Measurements from ENCODE around the gene VAV1.
"Not testable (repeated sequence)": the region's sequence is repeated elsewhere in the genome, so short reads cannot be mapped to it uniquely, and the experiment has no call there.

Gene VAV1

GRCh38 chr19:6820237-6820636 lies 47.7 kb downstream of the VAV1 start:
- Histone ChIP-seq H3K4me3 (ENCODE audit: extremely low read depth, insufficient read depth, low read length, poor library complexity, severe bottlenecking) (no peak overlapping the region), H3K36me3 (ENCODE audit: control insufficient read depth, insufficient read depth, low read length) (no peaks in the 10 kb centered on the region), H3K9me3 (ENCODE audit: control insufficient read depth, low read length) (peaks cover 41% of the 10 kb centered on the region), H3K4me1 (ENCODE audit: control insufficient read depth, insufficient read depth, low read length, poor library complexity, severe bottlenecking) (no peaks in the 10 kb centered on the region), H3K27ac (ENCODE audit: low read depth, low read length, severe bottlenecking) (no peak overlapping the region)
- 76 to 97% methylated on average over 3 of the region's 4 CpGs for WGBS, 2 experiments (ENCODE audit: insufficient coverage in 2 of 2)

DNA sequence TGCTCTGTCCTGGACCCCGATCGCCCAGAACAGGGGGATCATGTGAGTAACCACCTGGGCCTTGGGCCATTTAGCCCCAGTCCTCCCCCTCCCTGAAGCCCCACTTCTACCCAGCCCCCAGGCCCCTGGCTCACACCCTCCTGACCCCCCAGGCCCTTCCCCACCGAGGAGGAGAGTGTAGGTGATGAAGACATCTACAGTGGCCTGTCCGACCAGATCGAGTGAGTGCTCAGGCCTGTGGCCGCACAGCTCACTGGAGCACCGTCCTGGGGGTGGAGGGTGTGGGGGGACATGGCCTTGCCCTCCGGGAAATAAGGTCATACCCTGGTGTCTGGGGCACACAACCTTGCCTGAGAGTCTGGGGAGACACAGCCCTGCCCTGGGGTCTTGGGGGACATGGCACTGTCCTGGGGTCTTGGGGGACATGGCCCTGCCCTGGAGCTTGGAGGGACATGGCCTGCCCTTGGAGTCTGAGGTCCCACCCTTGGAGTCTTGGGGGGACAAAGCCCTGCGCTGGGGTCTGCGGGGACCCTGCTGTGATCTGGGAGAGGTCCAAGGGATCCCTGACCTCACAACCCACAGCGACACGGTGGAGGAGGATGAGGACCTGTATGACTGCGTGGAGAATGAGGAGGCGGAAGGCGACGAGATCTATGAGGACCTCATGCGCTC lies 49.3 kb downstream of the VAV1 start:
- no peak overlapping the region for H3K4me3 ChIP-seq (ENCODE audit: extremely low read depth, insufficient read depth, low read length, poor library complexity, severe bottlenecking)
- peaks cover 45% of the 10 kb centered on the region for H3K9me3 ChIP-seq (ENCODE audit: control insufficient read depth, low read length)
- H3K36me3 ChIP-seq (ENCODE audit: control insufficient read depth, insufficient read depth, low read length) = no peaks in the 10 kb centered on the region
- no peaks in the 10 kb centered on the region for H3K4me1 ChIP-seq (ENCODE audit: control insufficient read depth, insufficient read depth, low read length, poor library complexity, severe bottlenecking)
- WGBS, 2 experiments (ENCODE audit: insufficient coverage in 2 of 2) = 88 to 90% methylated on average over 13 of the region's 17 CpGs
- H3K27ac ChIP-seq (ENCODE audit: low read depth, low read length, severe bottlenecking) = no peak overlapping the region

DNA sequence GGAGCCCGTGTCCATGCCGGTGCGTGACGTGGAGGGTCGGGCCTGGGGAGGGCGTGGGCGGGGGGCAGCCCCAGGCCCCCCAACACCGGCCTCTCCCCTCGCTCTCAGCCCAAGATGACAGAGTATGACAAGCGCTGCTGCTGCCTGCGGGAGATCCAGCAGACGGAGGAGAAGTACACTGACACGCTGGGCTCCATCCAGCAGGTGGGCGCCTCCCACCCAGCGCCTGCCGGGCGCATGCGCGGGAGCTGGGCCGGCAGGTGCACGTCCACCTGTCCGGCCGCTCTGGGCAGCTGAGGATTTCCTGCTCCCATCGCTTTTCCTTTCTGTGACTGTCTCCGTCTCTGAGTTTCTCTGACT lies 49.8 kb downstream of the VAV1 start:
- Histone ChIP-seq H3K36me3 (ENCODE audit: control insufficient read depth, insufficient read depth, low read length) (no peaks in the 10 kb centered on the region), H3K27ac (ENCODE audit: low read depth, low read length, severe bottlenecking) (no peak overlapping the region), H3K4me3 (ENCODE audit: extremely low read depth, insufficient read depth, low read length, poor library complexity, severe bottlenecking) (no peak overlapping the region), H3K9me3 (ENCODE audit: control insufficient read depth, low read length) (peaks cover 50% of the 10 kb centered on the region), H3K4me1 (ENCODE audit: control insufficient read depth, insufficient read depth, low read length, poor library complexity, severe bottlenecking) (no peaks in the 10 kb centered on the region)
- 88 to 94% methylated on average over 15 to 18 of the region's 25 CpGs for WGBS, 2 experiments (ENCODE audit: insufficient coverage in 2 of 2)

- Histone ChIP-seq H3K4me3 (ENCODE audit: extremely low read depth, insufficient read depth, low read length, poor library complexity, severe bottlenecking) (no peak overlapping the region), H3K27ac (ENCODE audit: low read depth, low read length, severe bottlenecking) (no peak overlapping the region), H3K4me1 (ENCODE audit: control insufficient read depth, insufficient read depth, low read length, poor library complexity, severe bottlenecking) (no peaks in the 10 kb centered on the region), H3K9me3 (ENCODE audit: control insufficient read depth, low read length) (peaks cover 65% of the 10 kb centered on the region), H3K36me3 (ENCODE audit: control insufficient read depth, insufficient read depth, low read length) (no peaks in the 10 kb centered on the region)
- WGBS, 2 experiments (ENCODE audit: insufficient coverage in 2 of 2) = 76 to 88% methylated on average over 5 to 12 of the region's 12 CpGs
These were observed 52.7 kb downstream of the VAV1 start for GRCh38 chr19:6825076-6825774.

GRCh38 chr19:6826281-6826920 lies 53.9 kb downstream of the VAV1 start:
- H3K36me3 ChIP-seq (ENCODE audit: control insufficient read depth, insufficient read depth, low read length) = no peaks in the 10 kb centered on the region
- no peak overlapping the region for H3K27ac ChIP-seq (ENCODE audit: low read depth, low read length, severe bottlenecking)
- H3K4me3 ChIP-seq (ENCODE audit: extremely low read depth, insufficient read depth, low read length, poor library complexity, severe bottlenecking) = no peak overlapping the region
- no peaks in the 10 kb centered on the region for H3K4me1 ChIP-seq (ENCODE audit: control insufficient read depth, insufficient read depth, low read length, poor library complexity, severe bottlenecking)
- H3K9me3 ChIP-seq (ENCODE audit: control insufficient read depth, low read length) = peaks cover 58% of the 10 kb centered on the region
- WGBS, 2 experiments (ENCODE audit: insufficient coverage in 2 of 2) = 91 to 96% methylated on average over 5 to 10 of the region's 15 CpGs

- H3K27ac ChIP-seq (ENCODE audit: low read depth, low read length, severe bottlenecking) = no peak overlapping the region
- no peaks in the 10 kb centered on the region for H3K4me1 ChIP-seq (ENCODE audit: control insufficient read depth, insufficient read depth, low read length, poor library complexity, severe bottlenecking)
- no peak overlapping the region for H3K4me3 ChIP-seq (ENCODE audit: extremely low read depth, insufficient read depth, low read length, poor library complexity, severe bottlenecking)
- H3K9me3 ChIP-seq (ENCODE audit: control insufficient read depth, low read length) = peaks cover 48% of the 10 kb centered on the region
- no peaks in the 10 kb centered on the region for H3K36me3 ChIP-seq (ENCODE audit: control insufficient read depth, insufficient read depth, low read length)
- WGBS, 2 experiments (ENCODE audit: insufficient coverage in 2 of 2) = 69 to 75% methylated on average over 12 to 14 of the region's 14 CpGs
These were observed 55.8 kb downstream of the VAV1 start for GRCh38 chr19:6828306-6828697.

GRCh38 chr19:6828698-6829633 lies 56.5 kb downstream of the VAV1 start:
- H3K4me1 ChIP-seq (ENCODE audit: control insufficient read depth, insufficient read depth, low read length, poor library complexity, severe bottlenecking) = no peaks in the 10 kb centered on the region
- no peaks in the 10 kb centered on the region for H3K36me3 ChIP-seq (ENCODE audit: control insufficient read depth, insufficient read depth, low read length)
- H3K27ac ChIP-seq (ENCODE audit: low read depth, low read length, severe bottlenecking) = no peak overlapping the region
- H3K4me3 ChIP-seq (ENCODE audit: extremely low read depth, insufficient read depth, low read length, poor library complexity, severe bottlenecking) = no peak overlapping the region
- WGBS, 2 experiments (ENCODE audit: insufficient coverage in 2 of 2) = 81 to 86% methylated on average over 17 to 18 of the region's 18 CpGs
- H3K9me3 ChIP-seq (ENCODE audit: control insufficient read depth, low read length) = peaks cover 42% of the 10 kb centered on the region

DNA sequence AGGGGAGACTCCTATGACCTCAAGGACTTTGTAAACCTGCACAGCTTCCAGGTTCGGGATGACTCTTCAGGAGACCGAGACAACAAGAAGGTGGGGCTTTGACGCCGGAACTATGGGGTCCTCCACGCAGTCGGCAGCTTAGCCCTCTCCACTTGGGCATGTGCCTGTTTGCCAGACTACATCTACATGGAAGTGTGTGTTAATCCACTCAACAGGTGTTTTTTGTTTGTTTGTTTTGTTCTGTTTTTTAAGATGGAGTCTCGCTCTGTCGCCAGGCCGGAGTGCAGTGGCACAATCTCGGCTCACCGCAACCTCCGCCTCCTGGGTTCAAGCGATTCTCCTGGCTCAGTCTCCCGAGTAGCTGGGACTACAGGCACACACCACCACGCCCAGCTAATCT lies 57.3 kb downstream of the VAV1 start:
- H3K4me1 ChIP-seq (ENCODE audit: control insufficient read depth, insufficient read depth, low read length, poor library complexity, severe bottlenecking); H3K4me3 ChIP-seq (ENCODE audit: extremely low read depth, insufficient read depth, low read length, poor library complexity, severe bottlenecking); H3K36me3 ChIP-seq (ENCODE audit: control insufficient read depth, insufficient read depth, low read length); H3K27ac ChIP-seq (ENCODE audit: low read depth, low read length, severe bottlenecking): not testable (repeated sequence)
- 89 to 91% methylated on average over 14 to 15 of the region's 15 CpGs for WGBS, 2 experiments (ENCODE audit: insufficient coverage in 2 of 2)
- peaks cover 37% of the 10 kb centered on the region for H3K9me3 ChIP-seq (ENCODE audit: control insufficient read depth, low read length)

GRCh38 chr19:6831084-6831483 lies 58.6 kb downstream of the VAV1 start:
- WGBS, 2 experiments (ENCODE audit: insufficient coverage in 2 of 2) = 58 to 64% methylated on average over 6 to 7 of the region's 9 CpGs
- H3K4me1 ChIP-seq (ENCODE audit: control insufficient read depth, insufficient read depth, low read length, poor library complexity, severe bottlenecking); H3K36me3 ChIP-seq (ENCODE audit: control insufficient read depth, insufficient read depth, low read length); H3K4me3 ChIP-seq (ENCODE audit: extremely low read depth, insufficient read depth, low read length, poor library complexity, severe bottlenecking); H3K27ac ChIP-seq (ENCODE audit: low read depth, low read length, severe bottlenecking): not testable (repeated sequence)
- H3K9me3 ChIP-seq (ENCODE audit: control insufficient read depth, low read length) = peaks cover 37% of the 10 kb centered on the region

DNA sequence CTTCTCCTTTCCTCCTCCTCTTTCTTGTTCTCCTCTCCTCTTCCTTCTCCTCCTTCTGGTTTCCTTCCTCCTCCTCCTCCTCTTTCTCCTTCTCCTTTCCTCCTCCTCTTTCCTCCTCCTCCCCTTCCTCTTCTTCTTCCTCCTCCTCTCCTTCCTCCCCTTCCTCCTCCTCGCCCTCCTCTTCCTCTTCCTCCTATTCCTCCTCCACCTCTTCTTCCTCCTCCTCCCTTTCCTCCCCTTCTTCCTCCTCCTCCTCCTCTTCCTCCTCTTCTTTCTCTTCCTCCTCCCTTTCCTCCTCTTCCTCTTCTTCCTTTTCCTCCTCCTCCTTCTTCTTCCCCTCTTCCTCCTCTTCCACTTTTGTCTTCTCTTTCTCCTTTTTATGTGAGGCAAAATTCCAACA lies 59.9 kb downstream of the VAV1 start:
- WGBS, 2 experiments (ENCODE audit: insufficient coverage in 2 of 2) = 36 to 56% methylated on average over 1 of the region's 1 CpG
- Histone ChIP-seq H3K4me1 (ENCODE audit: control insufficient read depth, insufficient read depth, low read length, poor library complexity, severe bottlenecking) (no peaks in the 10 kb centered on the region), H3K9me3 (ENCODE audit: control insufficient read depth, low read length) (peaks cover 39% of the 10 kb centered on the region)

More for the DNA sequence above, 59.9 kb downstream of the VAV1 start:
- Histone ChIP-seq H3K36me3 (ENCODE audit: control insufficient read depth, insufficient read depth, low read length) (no peaks in the 10 kb centered on the region), H3K4me3 (ENCODE audit: extremely low read depth, insufficient read depth, low read length, poor library complexity, severe bottlenecking) (no peak overlapping the region), H3K27ac (ENCODE audit: low read depth, low read length, severe bottlenecking) (no peak overlapping the region)

Measured in mesodermal cell (in vitro differentiated cells).